NCI-H1694 (cell line): ENCODE results near the gene TPX2.
A peak's percentile ranks its signal among the peaks of the same experiment; 100 is the strongest.
"Not testable (repeated sequence)": the region's sequence is repeated elsewhere in the genome, so short reads cannot be mapped to it uniquely, and the experiment has no call there.

Experiments
- DNase-seq: peaks from one replicate; lab custom pipeline; 2025; lab: John Stamatoyannopoulos, UW

The TPX2 gene

DNA sequence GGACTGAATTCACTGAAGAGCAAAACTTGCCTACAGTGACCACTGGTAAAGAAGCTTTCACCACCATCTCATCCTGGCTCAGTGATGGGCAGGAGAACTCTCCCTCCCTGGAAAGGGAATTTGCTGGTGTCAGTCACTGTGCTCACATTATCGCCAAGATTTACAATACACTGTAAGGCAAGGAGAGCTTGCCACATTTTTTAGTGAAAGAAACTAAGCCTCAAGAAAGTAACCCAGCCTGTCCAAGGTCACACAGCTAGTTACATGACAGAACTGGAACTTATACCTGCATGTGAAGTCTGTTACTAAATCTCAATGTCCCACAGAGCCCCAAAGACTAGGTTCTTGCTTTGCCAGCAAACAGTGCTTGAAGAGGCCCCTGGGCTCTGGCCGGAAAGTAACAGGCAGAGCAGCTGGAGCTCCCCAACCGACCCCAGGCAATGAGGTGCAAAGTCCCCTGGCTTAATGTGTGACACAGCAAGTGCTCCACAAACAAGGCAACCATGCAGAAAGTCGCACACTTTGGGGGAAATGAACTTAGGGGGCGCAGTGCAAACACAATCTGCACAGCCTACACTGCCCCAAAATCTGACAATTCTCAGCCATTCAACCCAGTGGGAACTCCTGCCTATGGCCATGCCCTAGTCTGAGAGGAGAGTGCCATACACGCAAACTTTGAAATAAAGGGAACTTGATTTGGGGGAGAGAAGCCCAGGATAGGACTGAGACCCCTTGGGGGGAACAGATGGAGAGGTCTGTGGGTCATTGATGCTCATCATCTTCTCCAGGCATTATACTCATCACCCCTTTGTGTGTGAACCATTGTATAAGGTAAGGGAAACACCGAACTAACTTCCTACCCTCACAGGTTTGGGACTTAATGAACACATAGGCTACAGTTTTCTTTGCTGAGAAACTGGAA is 18.3 kb upstream of the TPX2 start:
- DNase-seq = no peak

DNA sequence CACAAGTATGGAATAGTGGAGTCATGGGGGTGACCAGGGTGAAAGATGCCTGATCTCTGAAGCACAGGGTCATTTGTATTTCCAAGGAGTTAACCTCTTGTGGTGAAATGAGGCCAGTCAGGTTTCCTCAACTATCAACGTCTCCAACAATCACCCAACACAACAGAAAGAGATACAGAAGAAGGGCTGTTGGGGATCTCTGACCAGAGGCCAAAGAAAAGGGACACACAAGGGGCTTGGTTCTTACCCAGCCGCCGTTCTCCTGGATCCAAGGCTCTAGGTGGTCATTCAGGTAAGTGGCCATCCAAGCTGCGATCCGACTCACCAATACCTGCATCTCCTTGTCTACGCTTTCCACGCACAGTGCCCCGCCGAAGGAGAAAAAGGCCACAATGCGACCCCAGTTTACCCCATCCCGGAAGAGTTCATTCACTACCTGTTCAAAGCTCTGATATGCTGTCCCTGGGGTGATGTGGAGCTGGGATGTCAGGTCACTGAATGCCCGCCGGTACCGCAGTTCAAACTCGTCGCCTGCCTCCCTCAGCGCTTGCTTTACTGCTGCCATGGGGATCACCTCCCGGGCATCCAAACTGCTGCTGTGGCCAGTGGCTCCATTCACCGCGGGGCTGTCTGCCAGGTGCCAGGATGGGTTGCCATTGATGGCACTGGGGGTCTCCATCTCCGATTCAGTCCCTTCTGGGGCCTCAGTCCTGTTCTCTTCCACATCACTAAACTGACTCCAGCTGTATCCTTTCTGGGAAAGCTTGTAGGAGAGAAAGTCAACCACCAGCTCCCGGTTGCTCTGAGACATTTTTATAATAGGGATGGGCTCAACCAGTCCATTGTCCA is 17.5 kb upstream of the TPX2 start:
- no peak for DNase-seq

- DNase-seq = peak; percentile 68
These were observed 16.6 kb upstream of the TPX2 start, which contains the start of gene BCL2L1 for GRCh38 chr20:31722257-31723068. BCL2L1 (minus strand) TSS chr20:31722868; CDS start chr20:31722218, 650 bp downstream.

GRCh38 chr20:31723069-31723318 is 16.1 kb upstream of the TPX2 start:
- DNase-seq = no peak

GRCh38 chr20:31723319-31724078 is 15.6 kb upstream of the TPX2 start:
- DNase-seq = peak; percentile 93

GRCh38 chr20:31731321-31731717 is 7.8 kb upstream of the TPX2 start:
- no peak for DNase-seq

DNA sequence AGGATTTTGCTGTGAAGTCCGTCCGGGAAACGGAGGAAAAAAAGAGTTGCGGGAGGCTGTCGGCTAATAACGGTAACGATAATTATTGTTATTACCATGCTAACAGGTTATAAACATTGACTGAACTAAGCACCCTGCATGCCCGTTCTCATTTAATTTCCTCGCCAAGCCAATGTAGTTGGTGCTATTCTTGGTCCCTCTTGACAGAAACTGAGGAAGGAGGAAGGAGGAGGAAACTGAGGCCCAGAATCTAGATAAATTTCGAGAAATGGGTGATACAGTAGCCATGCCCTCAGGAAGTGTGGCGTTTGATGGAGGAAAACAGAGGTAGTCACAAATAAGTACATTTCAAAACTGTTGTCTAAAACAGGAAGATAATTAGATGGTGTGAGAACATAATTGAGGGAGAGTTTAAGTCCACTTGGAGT is 474 bp downstream of the TPX2 start:
- DNase-seq = no peak

- no peak for DNase-seq
These were observed 1.1 kb downstream of the TPX2 start for GRCh38 chr20:31740208-31740607.

GRCh38 chr20:31740656-31741323 is 1.7 kb downstream of the TPX2 start:
- no peak for DNase-seq

GRCh38 chr20:31746068-31746878 is 7.2 kb downstream of the TPX2 start:
- DNase-seq = no peak

- not testable (repeated sequence) for DNase-seq
These were observed 7.9 kb downstream of the TPX2 start for GRCh38 chr20:31747028-31747427.

DNA sequence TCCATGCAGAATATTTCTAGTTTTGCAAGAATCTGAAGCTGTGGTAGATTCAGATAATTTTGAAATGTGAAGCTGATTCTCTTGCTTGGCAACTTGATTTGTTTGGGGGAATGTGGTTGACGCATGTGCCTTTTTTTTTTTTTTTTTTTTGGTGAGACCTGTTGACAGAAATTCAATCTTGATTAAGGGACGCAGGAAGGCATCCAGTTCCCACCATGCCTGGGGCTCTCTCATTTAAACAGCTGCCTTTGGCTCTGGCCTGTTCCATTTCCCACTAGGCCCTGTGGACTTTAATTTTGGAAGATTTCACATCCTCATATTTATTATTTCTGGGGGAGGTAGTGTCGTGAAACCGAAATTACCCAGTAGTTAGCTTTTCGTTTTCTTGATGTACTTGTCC is 8.6 kb downstream of the TPX2 start:
- no peak for DNase-seq

- DNase-seq = no peak
These were observed 10.1 kb downstream of the TPX2 start for GRCh38 chr20:31749223-31749622.

GRCh38 chr20:31751126-31751525 is 12.0 kb downstream of the TPX2 start:
- DNase-seq = no peak

DNA sequence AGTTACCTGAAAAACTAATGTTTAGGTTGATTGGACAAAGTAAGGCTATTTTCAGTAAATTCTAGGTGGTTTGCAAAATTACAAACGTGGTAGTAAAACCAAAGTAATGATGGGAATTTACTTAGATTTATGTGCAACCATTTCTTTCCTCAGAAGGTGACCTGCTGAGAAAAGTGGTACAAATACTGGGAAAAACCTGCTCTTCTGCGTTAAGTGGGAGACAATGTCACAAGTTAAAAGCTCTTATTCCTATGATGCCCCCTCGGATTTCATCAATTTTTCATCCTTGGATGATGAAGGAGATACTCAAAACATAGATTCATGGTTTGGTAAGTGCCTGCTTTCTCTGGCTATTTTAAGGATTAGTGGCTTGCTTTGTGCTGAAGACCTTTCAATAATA is 18.2 kb downstream of the TPX2 start:
- DNase-seq = no peak

DNA sequence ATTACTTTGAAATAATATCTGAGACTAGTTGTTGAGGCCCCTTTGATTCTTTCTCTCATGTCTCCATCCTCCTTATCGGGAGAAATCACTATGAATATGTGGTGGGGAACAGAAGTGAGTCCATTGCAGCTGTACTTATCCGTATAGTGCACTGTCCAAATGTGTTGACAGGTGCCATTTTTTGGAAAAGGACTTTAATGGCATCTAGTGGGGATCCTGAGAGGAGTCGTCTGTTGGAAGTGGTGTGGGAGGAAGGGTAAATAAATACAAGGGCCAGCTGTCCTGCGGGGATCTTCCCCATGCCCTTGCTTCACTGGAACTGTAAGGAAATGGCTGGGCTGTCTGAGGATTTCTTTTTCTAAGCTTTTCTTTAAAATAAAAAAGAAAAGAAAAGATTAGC is 19.4 kb downstream of the TPX2 start:
- DNase-seq = no peak

DNA sequence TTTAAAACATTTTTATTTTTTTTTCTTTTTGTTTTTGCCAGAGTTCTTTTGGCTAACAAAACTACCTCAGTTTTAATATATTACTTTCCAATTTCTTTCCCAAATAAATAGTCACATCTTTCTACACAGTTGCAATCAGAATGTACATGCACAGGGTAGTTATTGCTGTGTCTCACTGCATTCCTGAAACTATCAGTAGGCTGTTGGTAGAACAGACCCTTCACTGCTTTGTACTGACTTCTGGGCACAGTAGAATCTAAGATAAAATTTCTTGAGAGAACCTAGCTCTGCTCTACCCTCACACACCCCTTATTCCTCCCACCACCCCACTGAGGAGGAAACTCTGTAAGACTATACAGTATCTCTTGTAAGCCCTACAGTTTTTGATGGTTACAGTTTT is 19.9 kb downstream of the TPX2 start:
- DNase-seq = no peak

- no peak for DNase-seq
These were observed 20.9 kb downstream of the TPX2 start for GRCh38 chr20:31759836-31760518.

- no peak for DNase-seq
These were observed 21.6 kb downstream of the TPX2 start for GRCh38 chr20:31760519-31761240.
